Measurements from ENCODE around the gene DPH7.
"Not testable (repeated sequence)": the region's sequence is repeated elsewhere in the genome, so short reads cannot be mapped to it uniquely, and the experiment has no call there.

Gene DPH7

DNA sequence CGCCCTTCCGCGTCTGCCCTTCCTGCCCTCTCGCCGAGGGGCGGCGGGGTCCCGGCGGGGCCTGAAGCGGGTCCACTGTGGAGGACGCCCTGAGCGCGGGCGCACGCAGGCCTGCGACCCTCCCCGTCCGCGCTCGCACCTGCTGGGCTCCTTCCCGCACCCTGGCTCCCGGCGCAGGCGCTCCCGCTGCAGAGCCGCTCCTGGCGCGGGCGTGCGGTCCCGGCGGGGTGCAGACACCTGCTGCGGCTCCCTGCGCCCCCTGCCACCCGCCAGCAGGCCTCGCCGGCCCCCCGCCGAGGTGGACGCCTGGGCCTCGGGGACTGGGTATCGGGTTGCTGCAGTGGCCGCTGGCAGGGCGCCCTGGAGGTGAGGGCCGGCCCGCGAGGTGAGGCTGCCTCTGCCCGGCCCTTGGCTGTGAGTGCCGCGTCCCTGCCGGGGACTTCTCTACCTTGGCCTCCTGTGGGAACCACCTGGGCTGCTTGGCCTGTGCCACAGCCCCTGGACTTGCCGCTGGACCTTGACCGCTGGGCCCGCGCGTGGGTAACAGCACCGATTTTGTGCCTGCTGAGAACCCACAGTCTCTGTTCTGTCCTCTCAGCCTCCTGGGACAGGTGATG lies 27.4 kb upstream of the DPH7 start:
- DNase-seq, result no peak

DNA sequence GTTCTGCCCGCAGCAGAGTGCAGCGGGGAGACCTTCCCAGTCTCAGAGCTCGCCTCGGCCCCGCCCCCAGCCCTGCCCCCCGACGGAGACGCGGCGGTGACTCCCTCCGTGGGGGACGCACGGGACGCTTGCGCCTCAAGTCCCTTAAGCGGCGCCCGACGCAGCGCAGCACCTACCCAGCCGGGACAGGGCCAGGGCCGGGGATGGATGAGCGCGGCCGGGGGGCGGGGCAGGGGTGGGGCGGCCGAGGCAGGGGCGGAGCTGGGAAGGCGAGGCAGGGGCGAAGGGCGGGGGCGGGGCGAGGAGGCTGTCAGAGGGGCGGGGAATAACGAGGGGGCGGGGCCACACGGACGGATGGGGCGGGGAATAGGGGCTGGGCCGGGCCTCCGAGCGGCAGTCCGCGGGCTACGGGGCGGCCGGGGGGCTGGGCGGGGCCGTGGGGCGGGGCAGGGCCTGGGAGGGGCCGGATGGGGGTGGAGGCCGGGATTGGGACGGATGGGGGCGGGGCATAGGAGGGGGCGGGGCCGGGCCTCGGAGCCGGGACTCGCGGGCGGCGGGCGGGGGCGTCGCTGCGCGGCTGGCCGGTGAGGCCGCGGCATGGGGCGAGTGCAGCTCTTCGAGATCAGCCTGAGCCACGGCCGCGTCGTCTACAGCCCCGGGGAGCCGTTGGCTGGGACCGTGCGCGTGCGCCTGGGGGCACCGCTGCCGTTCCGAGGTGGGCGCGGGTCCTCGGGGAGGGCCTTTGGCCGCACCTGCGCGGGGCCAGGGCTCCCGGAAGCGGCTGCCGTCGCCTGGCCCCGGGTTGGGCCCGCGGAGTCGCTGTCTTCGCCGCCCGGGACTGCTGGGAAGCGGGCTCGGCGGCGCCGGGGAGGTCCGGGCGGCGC lies 26.6 kb upstream of the DPH7 start, which contains the start of gene ARRDC1:
TSS of gene ARRDC1 (plus strand) at position 566 of the 884 bp plus-strand sequence. CDS start at position 598, 32 bp downstream.
- peak; percentile 95 to 100 (median 97) for DNase-seq

DNA sequence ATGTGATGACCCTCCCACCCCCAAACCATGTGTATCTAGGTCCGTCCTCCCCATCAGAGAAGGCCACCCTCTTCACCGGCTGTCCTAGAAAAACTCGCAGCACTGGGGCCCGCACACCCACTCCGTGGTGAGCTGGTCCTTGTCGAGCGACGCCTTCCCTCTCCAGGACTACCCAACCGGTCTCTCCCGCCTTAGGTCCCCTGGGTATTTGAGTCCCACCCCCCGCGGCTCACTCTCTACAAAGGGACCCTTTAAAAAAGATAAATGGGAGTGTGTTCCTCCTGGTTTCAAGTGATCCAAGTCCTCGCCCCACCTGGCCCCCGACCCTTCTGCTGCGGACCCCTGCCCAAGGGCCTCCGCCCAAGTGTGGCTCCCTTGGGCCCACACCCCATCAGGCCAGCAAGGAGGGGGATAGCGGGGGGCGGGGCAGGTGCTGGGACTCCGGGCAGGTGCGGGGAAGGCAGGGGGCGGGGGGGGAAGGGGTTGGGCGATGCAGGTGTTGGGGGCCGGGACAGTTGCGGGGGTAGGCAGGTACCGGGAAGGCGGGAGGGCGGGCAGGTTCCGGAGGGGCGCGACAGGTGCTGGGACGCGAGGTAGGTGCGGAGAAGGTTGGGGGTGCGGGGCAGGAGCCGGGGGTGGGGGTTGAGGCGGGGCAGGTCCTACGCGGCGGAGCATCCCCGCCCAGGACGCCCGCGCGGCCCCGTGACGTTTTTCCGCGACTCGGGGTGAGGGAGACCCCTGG lies 25.8 kb upstream of the DPH7 start:
- no peak for DNase-seq

DNA sequence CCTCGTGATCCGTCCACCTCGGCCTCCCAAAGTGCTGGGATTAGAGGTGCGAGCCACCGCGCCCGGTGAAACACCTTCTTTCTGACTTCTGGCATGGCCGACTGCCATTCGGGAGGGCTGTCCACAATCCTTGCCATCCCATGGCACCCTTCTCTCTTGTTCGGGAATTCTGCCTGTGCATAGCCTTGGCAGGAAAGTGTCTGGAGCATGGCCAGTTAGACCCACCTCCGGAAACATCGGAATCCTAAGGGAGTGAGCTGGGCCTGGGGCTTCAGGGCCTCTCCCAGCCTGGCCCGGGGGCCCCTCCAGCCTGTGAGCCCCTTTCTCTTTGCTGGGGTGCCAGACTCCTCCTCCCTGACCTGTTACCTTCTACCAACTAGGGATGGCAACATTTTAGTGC lies 25.2 kb upstream of the DPH7 start:
- no peak for DNase-seq

DNA sequence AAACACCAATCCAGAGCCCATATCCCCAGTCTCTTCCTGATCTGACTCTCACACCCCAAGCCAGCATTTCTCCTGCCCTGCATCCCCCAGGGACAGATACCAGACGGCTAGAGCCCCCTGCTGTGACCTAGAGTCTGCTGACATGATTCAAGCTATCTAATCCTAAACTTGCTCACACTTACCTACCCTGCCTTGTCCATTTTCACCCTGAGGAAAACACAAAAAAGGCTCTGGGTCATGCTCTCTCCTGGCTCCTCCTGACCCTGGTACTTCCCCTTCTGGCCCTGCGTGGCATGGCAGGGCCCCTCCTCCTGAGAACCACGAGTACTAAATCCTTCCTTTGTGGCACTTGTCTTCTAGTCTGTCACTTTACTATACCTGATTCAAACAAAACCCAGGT lies 23.9 kb upstream of the DPH7 start:
- no peak for DNase-seq

DNA sequence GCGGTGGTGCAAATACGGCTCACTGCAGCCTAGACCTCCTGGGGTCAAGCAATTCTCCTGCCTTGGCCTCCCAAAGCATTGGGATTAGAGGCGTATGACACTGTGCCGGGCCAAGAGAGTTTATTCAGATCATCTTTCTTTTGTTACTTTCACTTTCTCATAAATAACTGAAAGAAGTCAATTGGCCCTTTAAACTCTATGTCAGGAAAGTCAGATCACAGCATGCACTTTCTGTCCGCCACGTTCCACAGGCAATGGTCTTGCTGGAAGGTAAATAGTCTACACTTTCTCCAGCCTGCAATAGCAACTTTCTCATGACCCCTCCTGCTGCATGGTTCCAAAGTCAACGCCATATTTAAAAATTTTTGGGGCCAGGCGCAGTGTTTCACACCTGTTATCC lies 20.2 kb upstream of the DPH7 start:
- no peak for DNase-seq

DNA sequence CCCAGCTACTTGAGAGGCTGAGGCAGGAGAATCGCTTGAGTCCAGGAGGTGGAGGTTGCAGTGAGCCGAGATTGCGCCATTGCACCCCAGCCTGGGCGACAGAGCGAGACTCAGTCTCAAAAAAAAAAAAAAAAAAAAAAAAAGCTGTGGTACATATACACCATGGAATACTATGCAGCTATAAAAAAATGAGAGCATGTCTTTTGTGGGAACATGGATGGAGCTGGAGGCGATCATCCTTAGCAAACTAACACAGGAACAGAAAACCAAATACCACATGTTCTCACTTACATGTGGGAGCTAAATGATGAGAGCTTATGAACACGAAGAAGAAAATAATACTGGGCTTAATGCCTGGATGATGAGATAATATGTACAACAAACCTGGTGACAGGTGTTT lies 17.9 kb upstream of the DPH7 start:
- DNase-seq, result not testable (repeated sequence)

DNA sequence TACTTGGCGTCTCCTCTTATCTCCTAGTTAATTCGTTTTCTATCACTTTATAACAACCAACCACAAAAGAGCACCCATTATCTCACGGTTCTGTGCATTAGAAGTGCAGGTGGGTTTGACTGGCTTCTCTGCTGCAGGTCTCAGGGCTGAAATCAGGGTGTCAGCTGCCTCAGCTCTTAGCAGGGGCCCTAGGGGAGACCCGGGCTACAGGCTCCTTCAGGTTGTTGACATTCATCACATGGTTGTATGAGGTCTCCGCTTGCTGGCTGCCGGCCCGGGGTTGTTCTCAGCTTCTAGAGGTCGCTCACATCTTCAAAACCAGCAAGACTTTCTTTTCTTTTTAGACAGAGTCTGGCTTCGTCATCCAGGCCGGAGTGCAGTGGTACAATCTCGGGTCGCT lies 14.5 kb upstream of the DPH7 start:
- DNase-seq, result no peak

DNA sequence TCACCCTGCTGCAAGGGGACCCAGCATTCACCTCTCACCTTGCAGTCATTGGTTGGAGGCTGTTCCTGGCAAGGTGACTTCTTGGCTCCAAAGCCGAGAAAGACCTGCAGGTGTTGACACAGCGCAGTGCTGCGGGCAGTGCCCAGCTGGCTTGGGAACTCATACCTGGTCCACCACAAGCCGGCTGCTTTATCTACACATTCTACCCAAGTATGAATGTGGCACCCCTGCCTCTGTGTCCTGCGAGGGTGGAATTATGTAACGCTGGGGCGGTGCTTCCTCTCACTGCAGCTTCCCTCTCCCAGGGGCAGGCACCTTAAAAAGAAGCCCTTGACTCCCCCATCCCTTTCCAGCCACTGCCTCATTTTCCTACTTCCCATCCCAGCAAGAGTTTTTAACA lies 14.0 kb upstream of the DPH7 start:
- no peak for DNase-seq

DNA sequence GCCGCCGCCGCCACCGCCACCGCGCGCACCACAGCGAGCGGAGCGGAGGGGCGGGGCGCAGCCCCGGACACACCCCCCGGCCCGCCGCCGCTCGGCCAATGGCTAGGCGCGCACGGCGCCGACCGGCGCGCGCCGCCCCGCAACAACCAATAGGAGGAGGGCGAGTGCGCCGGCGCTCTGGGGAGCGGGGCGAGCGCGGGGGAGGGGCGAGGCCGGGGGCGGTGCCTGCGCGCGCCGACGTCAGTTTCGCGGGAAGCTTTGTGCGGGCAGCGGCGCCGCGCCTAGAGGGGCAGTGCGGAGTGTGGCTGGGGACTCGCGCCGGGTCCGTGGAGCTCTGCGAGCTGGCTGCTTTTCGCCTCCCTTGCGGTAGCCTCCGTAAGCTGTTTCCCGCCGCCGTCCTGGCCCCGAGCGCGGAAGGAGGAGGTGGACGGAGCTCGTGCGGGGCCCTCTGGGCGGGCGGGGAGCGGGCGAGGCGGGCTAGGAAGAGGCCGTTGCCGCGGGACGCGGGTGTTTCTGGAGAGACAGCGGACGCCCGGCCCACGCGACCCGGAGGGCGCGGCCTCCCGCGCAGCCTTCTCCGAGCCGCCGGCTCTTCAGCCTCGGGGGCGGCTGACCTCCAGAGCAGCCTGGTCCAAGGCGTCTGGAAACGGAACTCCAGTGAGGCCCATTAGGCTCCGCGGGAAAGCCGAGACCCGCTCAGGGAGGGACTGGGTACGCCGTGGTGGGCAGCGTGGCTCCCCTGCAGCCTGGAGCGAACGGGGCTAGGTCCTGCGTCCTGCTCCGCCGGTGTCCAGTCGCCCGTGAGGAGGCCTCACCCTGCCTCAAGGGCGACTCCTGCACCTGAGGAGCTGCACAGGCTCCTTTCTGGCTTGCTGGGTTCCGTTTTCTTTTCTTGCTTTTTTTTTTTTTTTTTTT lies 12.0 kb upstream of the DPH7 start, which contains the start of gene ZMYND19:
TSS of gene ZMYND19 (minus strand) at position 44 of the 915 bp plus-strand sequence. CDS start 249 bp downstream, outside the sequence.
- peak; percentile 75 to 88 (median 85) for DNase-seq

DNA sequence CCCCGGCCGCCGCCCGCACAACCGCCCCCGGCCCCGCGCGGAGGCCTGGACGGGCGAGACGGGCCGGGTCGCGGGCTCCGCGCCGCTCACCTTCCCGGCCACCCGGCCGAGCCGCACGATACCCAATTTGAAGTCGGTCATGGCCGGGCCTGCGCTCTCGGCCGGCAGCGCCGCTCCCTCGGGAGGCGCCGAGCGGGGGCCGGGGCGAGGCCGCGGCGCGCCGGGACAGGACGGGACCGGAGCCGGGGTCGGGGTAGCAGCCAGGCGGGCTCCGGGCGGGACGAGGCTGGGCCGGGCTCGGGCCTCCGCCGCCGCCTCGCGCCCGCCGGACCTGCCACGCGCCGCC lies 11.4 kb upstream of the DPH7 start:
- DNase-seq, result no peak

DNA sequence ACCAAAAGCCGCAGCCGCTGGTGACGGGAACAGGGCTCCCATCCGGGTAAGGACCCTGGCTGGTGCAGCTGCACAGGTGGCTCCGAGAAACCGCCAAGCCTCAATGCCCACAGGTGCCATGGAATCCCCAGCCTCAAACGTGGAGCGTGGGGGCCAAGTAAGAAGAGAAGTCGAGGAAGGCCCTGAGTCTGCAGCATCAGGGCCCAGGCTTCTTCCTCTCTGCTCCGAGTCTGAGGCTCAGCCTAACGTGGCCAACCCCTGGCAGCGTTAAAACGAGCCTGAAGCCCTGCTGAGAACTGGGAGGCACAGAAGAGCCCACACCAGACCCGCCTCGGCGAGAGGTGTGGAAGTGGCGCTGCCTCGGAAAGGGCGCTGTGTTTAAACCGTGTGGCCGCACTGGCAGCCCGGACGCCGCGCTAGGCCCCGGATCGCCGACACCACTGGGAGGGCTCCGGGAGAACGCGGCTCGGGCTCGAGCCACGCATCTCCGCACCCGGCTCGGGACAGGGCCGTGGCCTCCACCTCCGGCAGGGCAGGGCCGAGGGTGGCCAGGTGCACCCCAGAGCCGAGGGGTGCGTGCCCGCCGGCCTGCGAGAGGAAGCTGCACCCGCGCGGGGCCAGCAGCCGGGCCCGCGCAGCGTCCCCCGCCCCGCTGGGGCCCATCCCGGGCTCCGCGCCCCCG lies 10.9 kb upstream of the DPH7 start:
- DNase-seq, result no peak

DNA sequence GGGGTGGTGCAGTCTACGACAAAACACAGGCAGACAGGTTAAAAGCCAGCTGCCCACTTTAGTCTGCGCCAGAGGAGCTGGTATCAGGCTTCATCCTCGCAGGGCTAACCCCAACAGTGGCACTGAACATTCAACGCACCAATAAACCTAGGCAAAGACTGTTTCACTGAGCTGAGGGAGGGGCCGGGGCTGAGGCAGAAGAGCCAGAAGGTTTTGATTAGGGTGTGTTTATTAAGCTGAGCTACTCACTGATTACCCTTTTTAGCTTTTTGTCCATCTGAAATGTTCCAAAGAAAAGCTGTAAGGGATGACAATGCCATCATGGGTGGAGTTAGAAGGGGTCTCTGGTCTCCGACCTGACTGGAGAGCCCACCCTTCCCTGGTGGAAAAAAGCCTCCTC lies 10.2 kb upstream of the DPH7 start:
- no peak for DNase-seq

DNA sequence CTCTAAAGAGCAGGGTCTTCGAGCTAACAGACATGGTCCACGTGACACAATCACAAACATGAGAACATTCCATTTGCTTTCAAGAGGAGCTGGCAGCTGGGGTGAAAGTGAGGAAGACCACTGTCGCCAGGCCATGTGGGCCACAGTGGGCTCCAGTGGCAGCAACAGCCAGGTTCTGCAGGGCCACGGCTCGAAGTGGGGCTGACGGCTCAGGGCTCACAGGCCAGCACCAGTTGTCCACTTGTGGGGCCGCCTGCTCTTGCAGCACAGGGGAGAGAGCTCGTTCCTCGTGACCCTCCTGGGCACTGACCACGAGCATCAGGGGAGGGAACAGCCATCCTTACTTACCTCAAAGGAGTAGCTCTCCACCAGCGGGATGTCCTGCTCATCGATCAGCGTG lies 9.6 kb upstream of the DPH7 start:
- DNase-seq, result no peak

DNA sequence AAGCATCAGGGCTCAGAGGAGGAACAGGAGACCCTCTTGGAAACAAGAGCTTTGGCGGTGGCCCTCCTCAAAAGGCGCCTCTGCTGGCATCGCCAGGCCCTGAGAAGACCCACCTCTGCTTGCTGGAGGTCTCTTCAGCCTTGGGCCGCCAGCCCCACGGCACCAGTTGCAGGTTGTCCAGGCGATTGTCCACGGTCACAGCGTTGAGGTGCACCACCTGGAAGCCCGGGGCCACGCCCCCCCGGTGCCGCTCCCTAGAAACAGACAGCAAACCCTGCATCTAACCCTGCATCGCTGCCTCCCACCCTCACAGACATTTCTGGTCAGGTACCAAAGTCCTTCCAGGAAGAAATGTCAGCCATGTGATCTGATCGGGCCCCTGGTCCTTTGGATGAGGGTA lies 8.1 kb upstream of the DPH7 start:
- no peak for DNase-seq

DNA sequence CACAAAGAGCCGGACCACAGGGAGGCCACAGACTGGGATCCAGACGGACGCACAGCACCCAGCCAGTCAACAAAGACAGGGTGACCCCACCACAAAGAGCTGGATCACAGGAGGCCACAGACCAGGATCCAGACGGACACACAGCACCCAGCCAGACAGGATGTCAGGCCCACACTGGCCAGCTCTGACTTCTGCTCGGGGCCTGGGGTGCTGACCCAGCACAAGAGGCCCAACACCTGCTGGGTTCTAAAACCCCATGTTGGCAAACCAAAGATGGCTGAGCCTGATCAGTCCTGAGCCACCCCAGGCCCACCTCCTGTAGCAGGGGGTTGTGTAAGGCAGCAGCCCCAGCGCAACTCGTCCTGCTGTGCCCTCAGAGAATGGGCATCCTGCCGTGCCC lies 5.2 kb upstream of the DPH7 start:
- DNase-seq, result no peak

DNA sequence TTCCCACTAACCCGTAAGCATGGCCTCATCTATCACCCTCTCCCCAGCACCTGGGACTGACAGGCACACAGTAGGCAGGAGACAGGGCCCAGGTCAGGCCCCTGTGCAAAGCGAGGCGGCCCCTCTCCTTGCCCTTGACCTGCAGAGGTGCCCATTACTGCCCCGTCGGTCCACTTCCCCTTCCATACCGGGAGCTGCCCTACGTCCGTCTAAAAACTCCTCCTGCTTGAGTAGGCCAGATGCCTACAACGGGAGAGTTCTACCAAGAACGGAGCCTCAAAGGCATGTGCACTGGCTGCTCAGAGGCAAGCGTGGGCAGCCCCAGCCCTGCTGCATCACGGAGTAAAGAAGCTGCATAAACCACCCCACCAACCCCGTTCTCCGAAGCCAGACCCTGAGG lies 4.6 kb upstream of the DPH7 start:
- DNase-seq, result no peak

DNA sequence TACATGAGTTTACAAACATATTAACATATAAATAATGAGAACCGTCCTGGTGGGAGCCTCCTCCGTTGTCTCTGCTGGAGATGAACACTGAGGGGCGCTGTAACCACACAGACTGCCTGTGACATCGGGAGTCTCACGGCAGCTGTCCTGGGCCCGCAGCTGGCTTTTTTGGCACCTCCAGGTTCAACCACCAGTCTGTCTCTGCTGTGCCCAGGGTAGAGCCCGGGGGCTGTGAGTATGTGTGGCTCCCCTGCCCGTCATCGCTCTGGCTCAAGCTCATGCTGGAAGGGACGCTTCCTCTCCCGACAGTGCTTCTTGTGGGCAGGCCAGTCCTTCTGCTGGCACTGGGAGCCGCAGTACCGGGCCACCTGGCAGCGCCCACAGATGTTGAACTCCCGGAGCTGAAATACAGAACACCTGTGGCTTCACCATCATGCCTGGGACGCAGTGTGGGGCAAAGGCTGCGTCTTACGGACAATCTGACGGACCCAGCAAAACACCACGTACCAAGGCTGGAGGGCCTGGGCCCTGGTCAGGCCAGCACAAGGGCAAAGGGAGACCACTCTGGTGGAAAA lies 3.6 kb upstream of the DPH7 start:
- DNase-seq, result no peak

DNA sequence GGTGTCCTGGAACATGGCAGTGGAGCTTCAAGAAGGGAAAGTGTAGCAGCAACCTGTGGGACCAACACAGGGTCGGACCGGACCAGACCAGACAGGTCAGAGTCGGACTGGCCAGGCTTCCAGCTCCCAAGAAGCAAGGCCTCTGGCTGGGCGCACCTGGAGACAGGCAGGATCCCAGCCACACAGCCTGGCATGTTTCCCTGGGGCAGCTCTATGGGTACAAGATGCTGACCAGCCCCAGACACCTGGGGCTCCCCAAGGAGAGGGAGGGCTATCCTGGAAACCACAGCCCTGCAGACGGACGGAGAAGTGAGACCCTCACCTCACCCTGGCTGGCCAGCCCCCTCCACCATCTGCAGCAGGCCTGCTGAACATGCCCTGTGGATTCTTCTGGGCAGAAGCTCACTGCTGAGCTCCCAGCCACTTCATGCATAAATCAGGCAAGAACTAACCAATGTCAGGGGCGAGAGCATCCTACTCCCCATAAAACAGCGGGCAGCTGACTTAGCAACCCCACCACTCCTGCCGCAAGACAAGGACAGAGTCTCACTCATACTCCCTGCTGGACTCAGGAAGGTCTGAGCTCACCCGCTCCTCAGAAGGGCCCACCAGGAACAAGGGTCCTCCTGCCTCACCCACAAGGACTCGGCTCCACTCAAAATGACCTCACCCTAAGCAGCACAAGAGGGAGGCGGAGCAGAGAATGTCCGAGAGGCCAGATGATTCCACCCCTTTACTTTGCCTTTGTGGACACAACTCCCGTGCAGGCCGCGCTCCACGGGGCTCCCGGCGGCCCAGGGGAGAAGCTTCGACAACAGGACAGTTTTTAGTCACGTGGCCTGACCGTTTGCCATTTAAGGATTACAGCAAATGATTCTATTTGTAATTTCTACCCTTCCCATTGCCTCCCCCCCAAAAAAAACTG lies 2.9 kb upstream of the DPH7 start:
- DNase-seq, result no peak

DNA sequence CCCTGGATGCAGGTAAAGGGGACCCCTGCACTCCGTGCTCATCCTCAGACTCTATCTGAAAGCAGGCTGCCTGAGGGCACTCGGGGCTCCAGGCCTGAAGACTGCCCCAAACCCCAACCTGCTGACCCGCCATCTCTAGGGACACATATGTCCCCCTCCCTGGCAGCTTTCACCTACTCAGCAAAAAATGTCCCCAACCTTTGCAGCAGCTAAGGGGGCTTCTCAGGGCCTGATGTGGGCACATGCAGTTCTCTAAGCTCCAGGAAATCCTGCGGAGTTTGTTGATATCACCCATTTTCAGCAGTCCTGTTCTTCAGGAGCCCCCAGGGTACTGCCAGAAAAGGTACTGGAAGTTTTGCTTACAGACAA lies 2.2 kb upstream of the DPH7 start:
- DNase-seq, result no peak
